WTC11 (cell line): ENCODE results near the gene MEFV.

ENCODE experiments used
- ATF1 ChIP-seq: sonication (generic); formaldehyde crosslinking; IDR thresholded peaks from 2 replicates; pipeline ENCODE4 v1.8.1; 2023; ENCODE audit warnings: mild to moderate bottlenecking, moderate library complexity, missing genetic modification reagents
- ATF2 ChIP-seq: sonication (generic); formaldehyde crosslinking; IDR thresholded peaks from 2 replicates; pipeline ENCODE4 v1.8.1; 2022; ENCODE audit warnings: low read depth, missing genetic modification reagents, borderline replicate concordance
- CTCF ChIP-seq: fragments of 200-600 bp; IDR thresholded peaks from 2 replicates; pipeline ENCODE4 v1.8.0; 2022; ENCODE audit warnings: antibody characterized with exemption
- E2F4 ChIP-seq: sonication (generic); formaldehyde crosslinking; IDR thresholded peaks from 2 replicates; pipeline ENCODE4 v1.8.1; 2022; ENCODE audit warnings: low read depth, mild to moderate bottlenecking, moderate library complexity, missing genetic modification reagents, borderline replicate concordance
- ELF4 ChIP-seq: sonication (generic); formaldehyde crosslinking; IDR thresholded peaks from 2 replicates; pipeline ENCODE4 v1.8.1; 2022; ENCODE audit warnings: low read depth, mild to moderate bottlenecking, moderate library complexity, missing genetic modification reagents
- ETV6 ChIP-seq: sonication (generic); formaldehyde crosslinking; IDR thresholded peaks from 2 replicates; pipeline ENCODE4 v1.8.1; 2022; ENCODE audit warnings: mild to moderate bottlenecking, missing genetic modification reagents
- MAX ChIP-seq: sonication (generic); formaldehyde crosslinking; IDR thresholded peaks from 2 replicates; pipeline ENCODE4 v1.8.0; 2022; ENCODE audit warnings: mild to moderate bottlenecking, missing genetic modification reagents
- NFE2L1 ChIP-seq: sonication (generic); formaldehyde crosslinking; IDR thresholded peaks from 2 replicates; pipeline ENCODE4 v1.8.1; 2023; ENCODE audit warnings: missing genetic modification reagents
- PREB ChIP-seq: sonication (generic); formaldehyde crosslinking; IDR thresholded peaks from 2 replicates; pipeline ENCODE4 v1.8.1; 2022; ENCODE audit warnings: mild to moderate bottlenecking, missing genetic modification reagents, moderate library complexity, borderline replicate concordance
- SMAD3 ChIP-seq: sonication (generic); formaldehyde crosslinking; IDR thresholded peaks from 2 replicates; pipeline ENCODE4 v1.8.0; 2022; ENCODE audit warnings: missing genetic modification reagents, mild to moderate bottlenecking, borderline replicate concordance
- SMAD4 ChIP-seq: sonication (generic); formaldehyde crosslinking; IDR thresholded peaks from 2 replicates; pipeline ENCODE4 v1.8.0; 2022; ENCODE audit warnings: mild to moderate bottlenecking, missing genetic modification reagents
- TEAD1 ChIP-seq: sonication (generic); formaldehyde crosslinking; IDR thresholded peaks from 2 replicates; pipeline ENCODE4 v1.8.0; 2022; ENCODE audit warnings: mild to moderate bottlenecking, missing genetic modification reagents
- TP53 ChIP-seq: sonication (generic); formaldehyde crosslinking; IDR thresholded peaks from 2 replicates; pipeline ENCODE4 v1.8.1; 2023; ENCODE audit warnings: mild to moderate bottlenecking, missing genetic modification reagents
- USF2 ChIP-seq: sonication (generic); formaldehyde crosslinking; IDR thresholded peaks from 2 replicates; pipeline ENCODE4 v1.8.1; 2023; ENCODE audit warnings: mild to moderate bottlenecking, missing genetic modification reagents, moderate library complexity

GRCh38 chr16:3283543-3284447 is 27.4 kb upstream of the MEFV start:
- TF ChIP-seq MAX (CRISPR knock-in tag): no peak
- no peak for TF ChIP-seq ELF4
- no peak for TF ChIP-seq CTCF
- no peak for TF ChIP-seq SMAD3 (CRISPR knock-in tag)
- TF ChIP-seq ATF2 (CRISPR knock-in tag): no peak
- no peak for TF ChIP-seq USF2 (CRISPR knock-in tag)
- TF ChIP-seq TEAD1: no peak
- TF ChIP-seq ETV6 (CRISPR knock-in tag): no peak; the same call in 1 of the 2 replicates
- no peak for TF ChIP-seq SMAD4 (CRISPR knock-in tag)
- TF ChIP-seq E2F4 (CRISPR knock-in tag): no peak
- no peak for TF ChIP-seq TP53 (CRISPR knock-in tag)
- TF ChIP-seq PREB (CRISPR knock-in tag): no peak
- no peak for TF ChIP-seq NFE2L1 (CRISPR knock-in tag)
- TF ChIP-seq ATF1 (CRISPR knock-in tag): no peak
